Posterior vena cava (tissue), 2 donors: ENCODE measurements around the gene EFR3B. TPM values are rescaled to one million over a fixed set of nuclear protein-coding genes. Genes with fewer than 3 reads are reported as not detected.
A peak's percentile ranks its signal among the peaks of the same experiment; 100 is the strongest.

Source experiments
- DNase-seq: peaks from one replicate; pipeline ENCODE4 v3.0.0-alpha.2; 2020; ENCODE audit warnings: low spot score
- intact Hi-C, 2 donors: fragments of 100-400 bp; cut with DNase I; formaldehyde crosslinking; loops; one replicate each; pipeline versions ENCODE4 v1.14.1 to v1.14.2; 2022 to 2023
- total RNA-seq, 2 donors: library from RNA; stranded (reverse); fragmentation: NEBNext Ultra II Directional; extraction: Animal tissue kit (Norgen Biotek cat#: 25700); gene quantifications; one replicate each; pipeline ENCODE4 v1.2.1, GENCODE V29; 2021
- donor health status: DM: yes; HTN: yes; CAD: no.
- donor health status: DM: yes; HTN: yes; CAD: no.

EFR3B gene
- total RNA-seq, 2 donors from 2014 or later, result 1.7 TPM

DNA sequence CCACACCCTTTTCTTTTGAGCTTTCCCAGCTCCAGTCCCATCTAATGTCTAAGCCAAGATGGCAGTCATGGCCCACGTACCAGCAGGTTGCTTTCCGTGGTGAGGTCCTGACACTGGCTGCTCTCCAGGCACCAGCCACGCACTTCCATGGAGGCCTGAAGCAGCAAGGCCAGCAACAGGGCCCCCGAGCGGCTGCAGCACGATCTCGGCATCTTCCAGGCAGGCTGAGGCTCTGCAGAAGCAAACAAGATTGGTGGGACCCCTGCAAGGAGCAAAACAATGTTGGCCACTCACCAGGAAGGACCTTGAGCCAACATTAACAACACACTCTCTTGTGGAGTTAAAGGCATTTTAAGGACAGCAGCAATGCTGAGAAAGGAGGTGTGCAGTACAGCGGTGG lies 122.7 kb downstream of the EFR3B start:
- peak; percentile 54 for DNase-seq
- intact Hi-C loops, result no loop called here

DNA sequence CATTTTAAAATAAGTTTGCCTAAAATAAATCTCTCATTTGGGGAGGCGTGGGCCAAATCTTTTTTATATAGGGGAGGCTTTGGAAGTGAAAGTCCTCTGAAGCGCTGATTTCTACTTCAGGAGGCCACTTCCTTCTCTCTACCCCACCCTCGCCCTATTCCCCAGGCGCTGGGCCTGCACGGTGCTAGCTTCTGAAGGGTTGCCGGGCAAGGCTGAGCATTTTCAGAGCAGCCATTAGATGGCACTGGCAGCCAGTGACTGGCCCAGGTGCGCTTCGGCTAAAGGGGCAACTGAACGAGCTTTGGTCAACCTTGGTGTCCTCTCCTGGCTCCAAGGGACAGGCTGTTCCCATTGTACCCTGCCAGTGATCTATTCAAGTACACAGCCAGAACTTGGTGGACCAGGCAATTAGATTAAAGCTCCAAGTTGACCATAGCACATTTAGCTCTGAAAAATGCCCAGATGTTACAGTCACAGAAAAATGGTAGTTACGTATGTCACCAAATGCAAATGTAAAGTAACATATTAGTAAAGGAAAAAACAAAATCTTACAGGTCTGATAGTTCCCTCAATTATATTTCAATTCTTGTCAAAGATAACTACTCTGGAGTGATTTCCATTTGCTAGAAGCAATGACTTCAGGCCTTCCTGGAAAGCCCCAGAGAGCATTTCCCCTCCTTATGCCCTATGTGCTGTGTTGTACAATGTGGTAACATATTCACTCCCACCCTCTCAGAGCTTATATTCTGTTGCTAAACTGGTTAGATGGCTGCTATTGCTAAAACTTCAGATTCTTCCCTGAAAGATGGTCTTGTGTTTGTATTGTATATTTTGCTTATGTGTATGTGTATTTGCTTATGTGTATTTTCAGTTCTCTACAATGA lies 124.4 kb downstream of the EFR3B start:
- intact Hi-C loops, result no loop called here
- peak; percentile 83 for DNase-seq

DNA sequence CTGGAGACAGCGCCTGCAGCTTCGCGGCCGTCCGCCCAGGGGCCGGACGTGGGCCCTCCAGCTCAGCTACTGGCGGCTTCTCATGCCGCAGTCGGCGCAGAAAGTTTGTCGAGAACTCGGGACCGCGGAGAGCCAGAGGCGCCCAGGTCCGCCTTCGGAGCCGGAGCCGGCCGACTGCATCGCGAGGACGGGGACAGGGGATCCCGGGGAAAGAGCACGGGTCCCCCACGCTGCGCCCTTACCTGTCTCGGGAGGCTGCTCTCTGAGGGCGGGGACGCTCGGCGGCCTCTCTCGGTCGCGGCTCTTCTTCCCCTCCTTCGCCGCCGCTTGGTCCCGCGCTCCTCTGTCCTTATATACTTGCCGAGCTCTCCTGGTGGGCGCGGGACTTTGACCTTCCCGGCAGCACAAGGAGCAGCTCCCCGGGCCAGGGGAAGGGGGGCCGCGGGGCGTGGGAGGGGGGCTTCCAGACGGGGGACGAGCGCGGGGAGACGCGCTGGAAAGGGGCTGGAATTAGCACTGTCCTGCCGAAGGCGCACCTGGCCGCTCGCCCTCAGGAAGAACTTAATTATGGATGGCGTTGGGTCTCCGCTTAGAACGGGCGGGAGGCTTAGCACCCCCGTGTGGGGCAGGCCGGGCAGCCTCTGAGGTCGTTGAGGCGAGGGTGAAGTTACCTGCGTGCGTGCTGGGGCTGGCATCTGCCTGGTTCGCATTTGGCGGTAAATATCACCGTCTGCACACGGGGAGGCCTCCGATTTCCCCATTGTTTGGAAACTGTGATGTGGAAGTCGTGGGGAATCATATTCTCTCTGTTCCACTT lies 126.6 kb downstream of the EFR3B start, which contains the start of gene POMC:
Gene POMC, minus strand, starts transcription at position 325 of the 817 bp plus-strand sequence. CDS start 3,808 bp downstream, outside the sequence.
- intact Hi-C loops, result no loop called here
- DNase-seq, result peak; percentile 76

DNA sequence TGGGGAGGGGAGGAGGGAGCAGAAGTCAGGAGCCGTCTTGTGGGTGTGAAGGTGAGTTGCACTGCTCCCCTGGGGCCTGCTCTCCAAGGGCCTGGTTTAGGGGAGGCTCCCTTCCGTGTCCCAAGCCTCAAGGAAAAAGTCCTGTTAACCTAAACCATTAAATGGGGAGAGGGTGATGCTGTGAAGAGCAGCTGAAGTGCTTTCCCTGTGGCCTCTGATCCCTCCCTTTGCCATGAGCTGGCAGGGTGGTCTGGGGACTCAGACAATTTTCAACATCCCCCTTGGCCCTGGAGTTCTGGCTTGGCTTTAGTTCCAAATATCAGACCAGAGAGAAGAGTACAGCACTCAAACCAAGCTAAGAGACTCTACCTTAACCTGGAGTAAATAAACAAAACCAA lies 127.2 kb downstream of the EFR3B start:
- DNase-seq, result peak; percentile 41
- intact Hi-C loops, result no loop called here

DNA sequence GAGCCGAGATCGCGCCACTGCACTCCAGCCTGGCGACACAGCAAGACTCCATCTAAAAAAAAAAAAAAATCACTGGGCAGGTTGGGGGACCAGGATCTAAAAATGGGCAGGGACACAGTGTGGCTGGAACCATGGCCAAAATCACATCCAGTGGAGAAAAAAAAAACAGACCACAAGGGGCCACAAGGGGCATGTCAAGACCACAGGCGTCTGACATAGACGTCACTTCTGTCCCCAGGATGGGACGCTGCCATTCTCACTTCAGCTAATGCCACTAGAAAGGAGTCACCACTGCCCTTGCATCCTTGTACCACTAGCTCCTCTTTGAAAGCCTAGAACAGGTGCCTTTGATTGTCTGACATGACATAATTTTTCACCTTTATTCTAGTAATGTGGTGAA lies 129.0 kb downstream of the EFR3B start:
- intact Hi-C loops, result no loop called here
- DNase-seq, result no peak

DNA sequence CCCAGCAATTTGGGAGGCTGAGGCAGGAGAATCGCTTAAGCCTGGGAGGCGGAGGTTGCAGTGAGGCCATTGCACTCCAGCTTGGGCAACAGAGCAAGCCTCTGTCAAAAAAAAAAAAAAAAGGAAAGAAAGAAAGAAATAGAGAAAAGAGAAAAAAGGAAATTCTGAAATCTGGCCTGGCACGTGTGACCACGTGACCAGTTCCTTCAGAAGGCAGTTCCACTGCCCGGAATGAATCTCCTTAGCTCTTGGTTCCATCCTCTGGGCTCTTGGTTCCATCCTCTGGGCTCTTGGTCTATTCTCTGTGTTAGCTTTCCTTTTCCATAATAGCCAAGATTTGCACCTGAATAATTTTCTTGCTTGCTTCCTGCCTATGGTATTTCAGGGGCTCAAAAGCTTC lies 131.8 kb downstream of the EFR3B start:
- intact Hi-C loops, result no loop called here

DNA sequence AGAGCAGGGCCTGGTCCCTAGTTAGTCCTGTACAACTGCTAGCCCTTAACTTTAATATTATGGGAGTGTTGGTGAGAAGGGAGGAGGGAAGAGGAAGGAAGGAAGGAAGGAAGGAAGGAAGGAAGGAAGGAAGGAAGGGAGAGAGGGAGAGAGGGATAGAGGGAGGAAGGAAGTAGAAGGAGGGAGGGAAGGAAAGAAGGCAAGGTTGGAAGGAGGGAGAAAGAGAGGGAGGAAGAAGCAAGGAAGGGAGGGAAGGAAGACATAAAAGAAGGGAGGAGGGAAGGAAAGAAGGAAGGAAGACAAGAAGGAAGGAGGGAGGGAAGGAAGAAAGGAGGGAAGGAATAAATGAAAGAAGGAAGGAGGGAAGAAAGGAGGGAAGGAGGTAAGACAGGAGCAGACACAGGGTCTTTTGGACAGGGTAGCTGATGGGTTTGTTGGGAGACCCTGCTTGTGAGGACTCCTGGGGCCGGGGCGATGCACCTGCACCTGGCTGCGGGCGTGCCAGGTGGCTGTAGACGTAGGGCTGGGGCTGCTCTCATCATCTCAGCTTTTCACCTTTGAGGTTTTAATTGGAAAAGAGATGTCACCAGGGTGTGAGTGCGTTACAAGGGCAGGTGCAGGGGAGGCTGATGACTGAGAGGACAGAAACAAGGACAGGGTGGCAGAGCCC lies 132.5 kb downstream of the EFR3B start:
- intact Hi-C loops, result no loop called here
- DNase-seq, result no peak

More for the DNA sequence above, 131.8 kb downstream of the EFR3B start:
- no peak for DNase-seq

DNA sequence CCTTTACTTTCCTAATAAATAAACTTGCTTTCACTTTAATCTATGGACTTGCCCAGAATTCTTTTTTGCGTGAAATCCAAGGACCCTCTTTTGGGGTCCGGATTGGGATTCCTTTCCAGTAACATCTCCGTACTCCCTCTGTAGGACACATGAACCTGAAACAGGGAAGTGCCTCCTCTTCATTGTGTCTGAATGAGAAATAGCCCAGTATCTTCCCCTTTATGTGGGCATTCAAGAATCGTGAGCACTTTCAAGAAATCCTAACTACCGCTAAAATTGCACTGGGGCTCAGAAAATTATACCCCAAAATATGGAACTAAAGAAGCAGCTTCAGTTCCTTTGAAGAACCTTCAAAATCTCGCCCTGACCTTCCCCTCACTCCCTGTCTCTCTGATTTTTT lies 134.3 kb downstream of the EFR3B start:
- no peak for DNase-seq
- intact Hi-C loops, result loop anchor here in 1 of 2 donors (5.0 kb wide), 1 partner anchor 796 kb away; no protein-coding TSS in a partner anchor

DNA sequence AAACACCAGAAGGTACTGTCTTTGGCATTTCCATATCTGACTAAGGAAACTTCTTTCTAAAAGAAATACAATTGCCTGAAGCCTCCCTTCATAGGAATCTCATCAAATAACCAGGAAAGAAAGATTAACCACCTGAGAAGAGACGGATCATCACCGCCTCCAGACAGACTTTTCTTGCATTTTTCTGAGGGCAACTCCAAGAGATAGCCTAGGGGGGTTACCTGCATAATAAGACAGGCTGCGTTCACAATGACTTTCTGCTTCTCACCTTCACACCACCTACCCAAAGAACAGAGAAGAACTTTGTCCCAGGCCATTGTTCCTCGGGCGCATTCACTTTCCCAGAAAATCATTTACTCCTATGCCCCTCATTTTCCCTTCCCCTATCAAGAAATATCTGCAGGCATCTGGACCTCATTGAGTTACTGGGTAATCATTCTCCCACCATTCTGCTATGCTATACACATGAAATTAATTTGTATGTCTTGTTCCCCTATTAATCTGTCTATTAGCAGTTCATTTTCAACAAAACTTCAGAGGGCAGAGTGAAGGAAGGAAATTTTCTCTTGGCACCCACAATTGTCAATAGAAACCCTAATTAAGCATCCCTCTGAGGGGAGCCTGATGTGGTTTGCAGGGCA lies 134.8 kb downstream of the EFR3B start:
- DNase-seq, result no peak
- intact Hi-C loops, result loop anchor here in 1 of 2 donors (5.0 kb wide), 1 partner anchor 796 kb away; no protein-coding TSS in a partner anchor

DNA sequence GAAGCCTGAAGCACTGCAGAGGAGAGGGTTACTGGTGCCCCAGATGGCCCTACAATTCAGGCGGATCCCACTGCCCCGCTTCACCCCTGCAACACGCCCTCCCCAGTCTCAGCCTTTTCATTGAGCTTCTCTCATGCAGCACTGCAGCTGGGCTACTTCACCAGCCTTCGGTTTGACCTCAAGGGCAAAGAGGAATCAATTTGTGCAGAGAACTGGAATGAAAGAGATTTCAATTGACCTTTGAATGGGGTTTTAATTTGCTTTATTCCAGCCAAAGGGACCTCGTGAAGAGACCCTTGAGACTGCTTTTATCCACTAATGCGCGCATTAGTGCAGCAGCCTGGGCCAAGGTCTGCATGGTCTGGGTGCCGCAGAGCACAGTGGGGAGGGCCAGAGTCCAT lies 135.3 kb downstream of the EFR3B start:
- DNase-seq, result no peak
- intact Hi-C loops, result loop anchor here in 1 of 2 donors (5.0 kb wide), 1 partner anchor 795 kb away; no protein-coding TSS in a partner anchor

DNA sequence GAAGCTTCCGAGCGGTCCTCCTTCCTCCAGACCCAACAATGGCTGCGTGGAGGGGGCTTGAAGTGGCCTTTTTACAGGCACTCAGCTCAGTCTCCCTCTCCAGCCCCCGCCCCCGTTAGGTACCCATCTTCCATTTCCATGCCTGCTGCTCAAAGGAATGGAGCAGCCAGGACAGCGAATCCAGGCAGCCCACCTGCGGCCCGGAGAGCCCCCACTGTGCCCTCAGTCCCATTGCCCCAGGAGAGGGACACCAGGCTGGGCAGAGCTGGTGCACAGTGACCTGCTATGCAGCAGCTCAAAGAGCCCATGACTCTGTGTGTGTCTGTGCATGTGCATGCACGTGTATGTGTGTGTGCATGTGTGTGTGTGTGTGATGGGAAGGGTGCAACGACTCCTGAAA lies 137.1 kb downstream of the EFR3B start:
- intact Hi-C loops, result loop anchor here in 1 of 2 donors (5.0 kb wide), 1 partner anchor 793 kb away; no protein-coding TSS in a partner anchor
- peak; percentile 66 for DNase-seq

DNA sequence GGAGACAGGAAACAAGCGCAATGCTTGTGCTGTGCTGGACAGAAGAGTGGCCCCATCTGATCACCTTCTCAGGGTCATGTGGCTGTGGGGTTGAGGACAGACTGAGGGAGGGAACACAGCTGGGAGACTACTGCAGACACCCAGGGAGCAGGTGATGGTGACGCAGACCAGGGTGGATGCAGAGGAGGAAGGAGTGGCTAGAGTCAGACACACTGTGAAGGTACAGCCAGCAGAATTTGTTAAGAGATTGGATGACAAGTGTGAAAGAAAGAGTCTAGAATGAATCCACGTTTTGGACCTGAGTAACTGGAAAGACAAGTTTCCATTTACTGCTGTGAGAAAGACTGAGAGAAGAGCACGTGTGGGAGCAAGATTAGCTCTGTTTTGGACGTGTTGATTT lies 142.4 kb downstream of the EFR3B start:
- intact Hi-C loops, result no loop called here
- DNase-seq, result peak; percentile 16

DNA sequence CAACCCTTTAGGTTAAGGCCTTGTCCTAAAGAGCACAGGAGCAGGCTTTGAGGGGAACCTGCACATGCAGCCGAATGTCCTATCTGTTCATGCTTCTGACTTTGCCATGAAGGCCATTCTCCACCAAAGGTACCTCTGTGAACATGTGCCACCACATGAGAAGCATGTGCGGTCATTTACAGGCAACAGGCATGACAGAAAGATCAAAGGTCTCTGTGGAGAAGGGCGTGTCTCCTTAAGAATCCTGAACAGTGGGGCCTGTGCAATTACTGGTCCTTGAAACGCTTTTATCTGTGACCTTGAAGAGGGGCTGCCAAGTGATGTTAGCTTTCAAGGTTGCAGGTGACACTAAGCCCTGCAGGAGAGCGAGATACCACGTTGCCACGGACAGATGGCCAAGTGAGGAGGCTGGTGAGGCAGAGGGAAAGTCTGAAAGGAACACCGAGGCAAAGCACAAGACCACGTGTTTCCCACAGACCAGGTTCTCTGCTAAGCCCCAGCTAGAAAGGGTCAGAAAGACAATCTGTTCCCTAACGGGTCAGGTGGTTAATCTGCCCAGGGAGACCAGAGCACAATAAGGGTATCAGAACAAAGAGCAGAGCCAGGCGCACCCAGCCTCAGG lies 146.0 kb downstream of the EFR3B start:
- DNase-seq, result peak; percentile 37

DNA sequence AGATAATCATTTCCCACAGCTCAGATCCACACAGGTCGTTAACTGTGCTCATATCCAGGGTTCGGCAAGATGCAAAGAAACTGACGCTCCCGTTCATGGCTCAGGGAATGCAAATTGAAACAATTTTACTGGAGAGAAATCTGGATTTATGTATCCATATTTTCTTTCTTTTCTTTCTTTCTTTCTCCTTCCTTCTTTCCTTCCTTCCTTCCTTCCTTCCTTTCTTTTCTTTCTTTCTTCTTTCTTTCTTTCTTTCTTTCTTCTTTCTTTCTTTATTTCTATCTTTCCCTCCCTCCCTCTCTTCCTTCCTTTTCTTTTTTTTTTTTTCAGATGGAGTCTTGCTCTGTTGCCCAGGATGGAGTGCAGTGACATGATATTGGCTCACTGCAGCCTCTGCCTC lies 146.5 kb downstream of the EFR3B start:
- intact Hi-C loops, result no loop called here
- no peak for DNase-seq

More for the DNA sequence above, 146.0 kb downstream of the EFR3B start:
- intact Hi-C loops, result no loop called here

DNA sequence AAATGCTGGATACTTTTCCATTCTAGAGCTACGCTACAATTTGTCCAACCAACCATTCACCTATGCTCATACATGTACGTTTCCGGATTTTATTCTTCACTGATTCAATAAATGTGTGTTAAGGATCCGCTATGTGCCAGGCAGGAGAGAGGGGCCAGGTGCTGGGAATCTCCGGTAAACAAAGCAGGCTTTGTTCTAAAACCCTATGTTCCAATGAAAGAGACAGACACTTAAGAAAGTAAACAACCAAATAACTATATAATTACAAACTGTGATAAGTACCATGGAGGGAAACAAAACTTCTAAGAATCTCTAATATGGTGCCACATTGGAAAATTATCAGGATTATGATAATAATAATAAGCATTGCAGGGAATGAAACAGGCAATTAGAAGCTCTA lies 148.7 kb downstream of the EFR3B start:
- intact Hi-C loops, result no loop called here
- DNase-seq, result peak; percentile 2

DNA sequence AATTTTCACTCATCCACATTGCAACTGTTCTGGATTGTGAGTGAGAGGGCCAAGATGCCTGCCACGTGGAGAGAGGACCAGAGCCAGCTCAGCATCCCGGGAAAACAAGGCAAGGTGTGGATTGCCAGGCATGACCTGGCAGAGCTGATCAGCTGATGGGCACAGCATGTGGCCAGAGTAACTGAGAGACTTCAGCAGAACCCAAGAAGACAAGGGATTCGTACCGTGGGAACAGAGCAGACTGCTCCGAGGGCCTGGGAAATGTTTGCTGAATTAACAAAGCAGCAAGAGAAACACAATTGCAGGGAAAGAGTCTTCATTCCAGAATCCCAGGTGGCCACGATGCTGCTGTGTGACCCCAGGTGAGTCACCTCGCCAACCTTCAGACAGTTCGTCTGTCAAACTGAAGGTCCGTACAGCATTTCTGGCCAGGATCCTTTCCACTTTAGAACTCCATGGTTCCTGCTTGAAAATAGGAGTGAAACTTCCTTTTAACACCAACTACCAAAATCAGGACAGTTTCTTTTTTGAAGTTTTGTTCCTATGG lies 152.8 kb downstream of the EFR3B start:
- DNase-seq, result peak; percentile 25
- intact Hi-C loops, result no loop called here

DNA sequence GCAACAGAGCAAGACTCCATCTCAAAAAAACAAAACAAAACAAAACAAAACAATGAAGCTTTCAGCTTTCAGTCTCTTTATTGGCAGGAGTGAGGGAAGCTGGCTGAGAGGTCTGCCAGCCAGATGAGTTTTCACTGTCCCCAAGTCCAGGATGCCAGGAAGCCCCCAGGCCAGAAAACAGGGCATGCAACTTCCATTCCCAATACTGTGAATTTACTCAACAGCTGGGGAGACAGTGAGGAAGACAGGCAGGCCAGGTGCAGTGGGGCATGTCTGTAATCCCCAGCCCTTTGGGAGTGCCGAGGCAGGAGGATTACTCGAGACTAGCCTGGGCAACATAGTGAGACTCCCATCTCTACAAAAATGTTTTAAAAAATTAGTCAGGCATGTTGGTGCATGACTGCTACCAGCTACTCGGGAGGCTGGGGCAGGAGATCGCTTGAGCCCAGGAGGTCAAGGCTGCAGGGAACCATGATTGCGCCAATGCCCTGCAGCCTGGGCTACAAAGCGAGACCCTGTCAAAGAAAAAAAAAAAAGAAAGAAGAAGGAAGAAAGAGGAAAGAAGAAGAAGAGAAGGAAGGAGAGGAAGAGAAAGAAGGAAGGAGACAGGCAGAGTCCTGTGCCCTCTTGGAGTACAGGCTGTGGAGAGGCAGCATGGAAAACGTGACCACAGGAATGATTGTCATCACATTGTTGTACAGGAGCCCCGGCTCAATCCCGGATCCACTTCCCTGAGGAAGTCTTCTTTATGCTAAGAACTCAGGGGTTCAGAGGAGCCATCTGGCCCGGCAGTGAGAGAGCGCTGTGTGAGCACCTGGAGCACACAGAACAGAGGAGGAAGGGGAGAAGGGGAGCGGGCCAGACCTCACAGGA lies 155.7 kb downstream of the EFR3B start:
- intact Hi-C loops, result no loop called here
- peak; percentile 37 for DNase-seq
